OCI-LY7 (cell line): Measurements from ENCODE around the gene C10orf143. TPM values are rescaled to one million over a fixed set of nuclear protein-coding genes. Genes with fewer than 3 reads are reported as not detected.

Source experiments
- BruUV-seq: library from RNA; stranded (reverse); fragments of 400-500 nt; replicated peaks from 2 replicates; lab custom pipeline; 2021; lab: Mats Ljungman, UMichigan
- CTCF ChIA-PET: fragments of 300-600 bp; sonication (Branson Sonifier 250); formaldehyde crosslinking; loops from one replicate; lab custom pipeline; 2022; ENCODE audit warnings: antibody characterized with exemption; ENCODE audit not compliant: unreplicated experiment; lab: Charles Lee
- POLR2A ChIA-PET: fragments of 300-600 bp; sonication (Branson Sonifier 250); formaldehyde crosslinking; loops from one replicate; lab custom pipeline; 2022; ENCODE audit warnings: antibody characterized with exemption; lab: Charles Lee
- DNase-seq: peaks from one replicate; pipeline ENCODE4 v3.0.0-alpha.2; 2015; ENCODE audit warnings: low spot score
- H2AFZ ChIP-seq: fragments of 200-600 bp; sonication (generic), shearing (Covaris generic); 2 replicates; pipeline ENCODE4 v1.6.1; 2014; ENCODE audit warnings: mild to moderate bottlenecking, antibody characterized with exemption, low read length, moderate library complexity
- H3K27ac ChIP-seq: fragments of 200-600 bp; sonication (generic); 2 replicates; pipeline ENCODE4 v1.5.1; 2014; ENCODE audit warnings: mixed run types, low read depth, mild to moderate bottlenecking, moderate library complexity, low read length, inconsistent platforms; ENCODE audit not compliant: poor library complexity, severe bottlenecking
- H3K36me3 ChIP-seq: fragments of 200-600 bp; sonication (generic); 2 replicates; pipeline ENCODE4 v1.6.1; 2014; ENCODE audit warnings: mild to moderate bottlenecking, antibody characterized with exemption, low read length, moderate library complexity, mixed read lengths; ENCODE audit not compliant: insufficient read depth
- H3K4me1 ChIP-seq: fragments of 200-600 bp; sonication (generic); 2 replicates; pipeline ENCODE4 v1.5.1; 2014; ENCODE audit warnings: mild to moderate bottlenecking, low read length; ENCODE audit not compliant: insufficient read depth, poor library complexity, severe bottlenecking
- H3K4me2 ChIP-seq: fragments of 200-600 bp; sonication (generic); 2 replicates; pipeline ENCODE4 v1.6.1; 2014; ENCODE audit warnings: mild to moderate bottlenecking, low read length
- H3K4me3 ChIP-seq: fragments of 200-600 bp; sonication (generic); 2 replicates; pipeline ENCODE4 v1.5.1; 2014; ENCODE audit warnings: mild to moderate bottlenecking, low read depth, low read length; ENCODE audit not compliant: poor library complexity, severe bottlenecking
- H3K79me2 ChIP-seq: fragments of 200-600 bp; sonication (generic); 2 replicates; pipeline ENCODE4 v1.6.1; 2016; ENCODE audit warnings: low read depth, mild to moderate bottlenecking, low read length, moderate library complexity, mixed read lengths; ENCODE audit not compliant: insufficient read depth
- H3K9me2 ChIP-seq: fragments of 200-600 bp; sonication (generic); 2 replicates; pipeline ENCODE4 v1.6.1; 2016; ENCODE audit warnings: mild to moderate bottlenecking, low read length, mixed read lengths; ENCODE audit not compliant: insufficient read depth
- H3K9me3 ChIP-seq: fragments of 200-600 bp; sonication (generic); 2 replicates; pipeline ENCODE4 v1.6.1; 2014; ENCODE audit warnings: mild to moderate bottlenecking, mixed run types, low read length, mixed read lengths
- H4K20me1 ChIP-seq: fragments of 200-600 bp; sonication (generic); 2 replicates; pipeline ENCODE4 v1.6.1; 2014; ENCODE audit warnings: mild to moderate bottlenecking, antibody characterized with exemption, low read length, moderate library complexity, mixed read lengths; ENCODE audit not compliant: insufficient read depth
- EZH2phosphoT487 ChIP-seq: fragments of 200-600 bp; sonication (generic); IDR thresholded peaks from 2 replicates; pipeline ENCODE4 v1.6.1; 2018; ENCODE audit warnings: low read depth, borderline replicate concordance, mild to moderate bottlenecking, mixed run types, antibody characterized with exemption, low read length, moderate library complexity, mixed read lengths
- intact Hi-C: fragments of 100-400 bp; cut with micrococcal nuclease; formaldehyde crosslinking; loops from one replicate; pipeline ENCODE4 v1.10.0; 2022; ENCODE audit not compliant: unreplicated experiment
- total RNA-seq, 2 experiments: library from RNA; depleted of rRNA in 1 of 2; stranded (reverse); fragments of >200 nt in 1 of 2; shearing (Covaris generic) in 1 of 2; gene quantifications; 2 replicates each; pipeline ENCODE4 v1.2.3, GENCODE V29; 2014 to 2022
- TF ChIP-seq, protein P1 (sequence below): fragments of 200-600 bp; sonication (generic); conservative IDR thresholded peaks from 2 replicates; pipeline ENCODE4 v1.5.1; 2014; ENCODE audit warnings: mild to moderate bottlenecking, antibody characterized with exemption, low read length, moderate library complexity, mixed read lengths

C10orf143 gene
- total RNA-seq, 2 experiments from 2014 or later = 0.88 to 6.4 TPM

DNA sequence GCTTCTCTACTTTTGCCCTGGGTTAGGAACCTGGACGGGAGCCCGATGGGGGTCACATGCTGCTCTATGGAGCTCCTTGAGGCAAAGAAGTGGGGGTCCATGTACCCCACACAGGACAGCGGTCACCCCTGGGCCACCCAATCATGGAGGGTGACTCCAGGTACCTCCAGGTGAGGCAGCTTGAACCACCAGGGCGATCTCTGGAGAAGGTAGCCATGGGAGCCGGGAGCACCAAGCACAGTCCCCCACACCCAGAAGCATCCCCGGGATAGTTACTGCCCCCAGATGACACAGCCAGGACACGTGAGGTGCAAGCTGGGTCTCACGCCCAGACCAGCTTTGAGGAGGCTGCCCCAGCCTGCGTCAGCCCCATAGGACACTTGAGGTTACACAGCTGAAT, 58.4 kb downstream of the C10orf143 start:
- Histone ChIP-seq H3K9me3 (no peaks in the 10 kb centered on the region), H3K79me2 (no peaks in the 10 kb centered on the region), H3K9me2 (no peaks in the 10 kb centered on the region), H3K4me1 (no peaks in the 10 kb centered on the region), H2AFZ (no peak overlapping the region), H3K4me2 (no peak overlapping the region), H3K27ac (no peak overlapping the region), H4K20me1 (no peaks in the 10 kb centered on the region), H3K36me3 (no peaks in the 10 kb centered on the region), H3K4me3 (no peak overlapping the region)
- POLR2A ChIA-PET = no interaction called here
- DNase-seq = no peak
- no TSS peak for BruUV-seq
- TF ChIP-seq, protein P1, sequence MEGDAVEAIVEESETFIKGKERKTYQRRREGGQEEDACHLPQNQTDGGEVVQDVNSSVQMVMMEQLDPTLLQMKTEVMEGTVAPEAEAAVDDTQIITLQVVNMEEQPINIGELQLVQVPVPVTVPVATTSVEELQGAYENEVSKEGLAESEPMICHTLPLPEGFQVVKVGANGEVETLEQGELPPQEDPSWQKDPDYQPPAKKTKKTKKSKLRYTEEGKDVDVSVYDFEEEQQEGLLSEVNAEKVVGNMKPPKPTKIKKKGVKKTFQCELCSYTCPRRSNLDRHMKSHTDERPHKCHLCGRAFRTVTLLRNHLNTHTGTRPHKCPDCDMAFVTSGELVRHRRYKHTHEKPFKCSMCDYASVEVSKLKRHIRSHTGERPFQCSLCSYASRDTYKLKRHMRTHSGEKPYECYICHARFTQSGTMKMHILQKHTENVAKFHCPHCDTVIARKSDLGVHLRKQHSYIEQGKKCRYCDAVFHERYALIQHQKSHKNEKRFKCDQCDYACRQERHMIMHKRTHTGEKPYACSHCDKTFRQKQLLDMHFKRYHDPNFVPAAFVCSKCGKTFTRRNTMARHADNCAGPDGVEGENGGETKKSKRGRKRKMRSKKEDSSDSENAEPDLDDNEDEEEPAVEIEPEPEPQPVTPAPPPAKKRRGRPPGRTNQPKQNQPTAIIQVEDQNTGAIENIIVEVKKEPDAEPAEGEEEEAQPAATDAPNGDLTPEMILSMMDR = no peak
- no peak for TF ChIP-seq EZH2phosphoT487
- CTCF ChIA-PET = no interaction called here
- intact Hi-C loops = no loop called here

DNA sequence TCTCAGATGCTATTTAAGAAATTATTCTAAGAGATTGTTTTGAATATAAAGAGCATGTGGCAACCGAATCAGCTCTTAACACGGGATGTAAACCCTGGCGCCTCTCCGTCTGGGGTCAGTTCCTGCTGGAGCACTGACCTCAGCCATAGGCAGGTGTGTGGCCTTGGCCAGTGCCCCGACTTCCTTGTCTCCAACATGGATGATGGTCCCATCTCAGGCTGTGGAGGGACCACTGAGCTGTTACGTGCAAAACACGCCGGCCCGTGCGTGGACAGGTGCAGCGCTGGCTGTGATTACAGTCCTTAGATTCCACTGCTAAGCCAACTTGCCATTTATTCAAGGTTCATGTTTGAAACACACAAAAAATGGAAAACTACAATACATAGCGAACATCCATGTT, 59.9 kb downstream of the C10orf143 start:
- Histone ChIP-seq H3K9me3 (no peaks in the 10 kb centered on the region), H3K4me3 (no peak overlapping the region), H3K4me1 (no peaks in the 10 kb centered on the region), H3K9me2 (no peaks in the 10 kb centered on the region), H3K27ac (no peak overlapping the region), H2AFZ (no peak overlapping the region), H3K4me2 (no peak overlapping the region), H4K20me1 (no peaks in the 10 kb centered on the region), H3K79me2 (no peaks in the 10 kb centered on the region), H3K36me3 (no peaks in the 10 kb centered on the region)
- ChIA-PET POLR2A (no interaction called here), CTCF (no interaction called here)
- TF ChIP-seq EZH2phosphoT487 = no peak
- TF ChIP-seq, protein P1 = no peak
- no peak for DNase-seq
- no TSS peak for BruUV-seq
- intact Hi-C loops = no loop called here

DNA sequence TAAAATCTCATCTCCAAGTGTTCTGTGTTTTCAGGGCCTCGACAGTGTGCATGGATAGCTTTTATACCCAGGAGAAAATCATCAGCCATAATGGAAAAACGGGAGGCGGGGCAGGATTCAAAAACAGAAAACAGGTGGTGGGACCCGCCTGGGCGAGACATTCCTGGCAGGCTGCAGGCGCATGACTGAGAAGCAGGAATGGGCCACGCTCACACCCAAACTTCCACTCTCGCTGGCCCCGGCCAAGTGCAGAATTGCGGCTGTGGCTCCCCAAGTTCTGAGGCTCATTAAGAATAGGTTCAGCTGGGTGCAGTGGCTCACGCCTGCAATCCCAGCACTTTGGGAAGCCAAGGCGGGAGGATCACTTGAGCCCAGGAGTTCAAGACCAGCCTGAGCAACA, 60.6 kb downstream of the C10orf143 start:
- Histone ChIP-seq H3K9me2 (no peaks in the 10 kb centered on the region), H3K36me3 (no peaks in the 10 kb centered on the region), H3K79me2 (no peaks in the 10 kb centered on the region), H3K4me3 (no peak overlapping the region), H2AFZ (no peak overlapping the region), H3K4me2 (no peak overlapping the region), H4K20me1 (no peaks in the 10 kb centered on the region), H3K27ac (no peak overlapping the region), H3K9me3 (no peaks in the 10 kb centered on the region), H3K4me1 (no peaks in the 10 kb centered on the region)
- no peak for DNase-seq
- TF ChIP-seq, protein P1 = no peak
- no peak for TF ChIP-seq EZH2phosphoT487
- no TSS peak for BruUV-seq
- CTCF ChIA-PET = no interaction called here
- POLR2A ChIA-PET = no interaction called here
- intact Hi-C loops = no loop called here
